WERI-Rb-1 (cell line): ENCODE data around the gene MELK.
"Not testable (repeated sequence)": the region's sequence is repeated elsewhere in the genome, so short reads cannot be mapped to it uniquely, and the experiment has no call there.

ENCODE experiments used
- DNase-seq: peaks from one replicate; pipeline ENCODE4 v3.0.0-alpha.2; 2020
- H3K27ac ChIP-seq: fragments of 250-450 bp; sonication (Bioruptor Pico); 2 replicates; pipeline ENCODE4 v1.5.1; 2020; ENCODE audit warnings: mild to moderate bottlenecking, moderate library complexity
- H3K27me3 ChIP-seq: fragments of 250-450 bp; sonication (Bioruptor Pico); 2 replicates; pipeline ENCODE4 v1.5.1; 2021; ENCODE audit warnings: mild to moderate bottlenecking, low read depth, moderate library complexity; ENCODE audit not compliant: insufficient read depth, severe bottlenecking
- H3K36me3 ChIP-seq: fragments of 250-450 bp; sonication (Bioruptor Pico); 2 replicates; pipeline ENCODE4 v1.5.1; 2020; ENCODE audit warnings: mild to moderate bottlenecking, moderate library complexity
- H3K4me3 ChIP-seq: 2 replicates; pipeline ENCODE4 v1.5.1; 2011; ENCODE audit warnings: low read depth, mild to moderate bottlenecking, control low read depth, low read length
- H3K9me3 ChIP-seq: fragments of 250-450 bp; sonication (Bioruptor Pico); 2 replicates; pipeline ENCODE4 v1.5.1; 2021; ENCODE audit warnings: mild to moderate bottlenecking, moderate library complexity; ENCODE audit not compliant: severe bottlenecking
- TF ChIP-seq, protein P1 (sequence below): IDR thresholded peaks from 2 replicates; pipeline ENCODE4 v1.5.1; 2011; ENCODE audit warnings: low read depth, mild to moderate bottlenecking, control low read depth, inconsistent platforms, low read length

Gene MELK

GRCh38 chr9:36571333-36571732 is 1.4 kb upstream of the MELK start:
- Histone ChIP-seq H3K4me3 (no peak overlapping the region), H3K9me3 (no peaks in the 10 kb centered on the region), H3K27me3 (no peaks in the 10 kb centered on the region), H3K27ac (no peak overlapping the region), H3K36me3 (peaks cover 13% of the 10 kb centered on the region)
- no peak for DNase-seq
- TF ChIP-seq, protein P1, sequence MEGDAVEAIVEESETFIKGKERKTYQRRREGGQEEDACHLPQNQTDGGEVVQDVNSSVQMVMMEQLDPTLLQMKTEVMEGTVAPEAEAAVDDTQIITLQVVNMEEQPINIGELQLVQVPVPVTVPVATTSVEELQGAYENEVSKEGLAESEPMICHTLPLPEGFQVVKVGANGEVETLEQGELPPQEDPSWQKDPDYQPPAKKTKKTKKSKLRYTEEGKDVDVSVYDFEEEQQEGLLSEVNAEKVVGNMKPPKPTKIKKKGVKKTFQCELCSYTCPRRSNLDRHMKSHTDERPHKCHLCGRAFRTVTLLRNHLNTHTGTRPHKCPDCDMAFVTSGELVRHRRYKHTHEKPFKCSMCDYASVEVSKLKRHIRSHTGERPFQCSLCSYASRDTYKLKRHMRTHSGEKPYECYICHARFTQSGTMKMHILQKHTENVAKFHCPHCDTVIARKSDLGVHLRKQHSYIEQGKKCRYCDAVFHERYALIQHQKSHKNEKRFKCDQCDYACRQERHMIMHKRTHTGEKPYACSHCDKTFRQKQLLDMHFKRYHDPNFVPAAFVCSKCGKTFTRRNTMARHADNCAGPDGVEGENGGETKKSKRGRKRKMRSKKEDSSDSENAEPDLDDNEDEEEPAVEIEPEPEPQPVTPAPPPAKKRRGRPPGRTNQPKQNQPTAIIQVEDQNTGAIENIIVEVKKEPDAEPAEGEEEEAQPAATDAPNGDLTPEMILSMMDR, result no peak

GRCh38 chr9:36574045-36574444 is 1.4 kb downstream of the MELK start:
- Histone ChIP-seq H3K36me3 (peaks cover 16% of the 10 kb centered on the region), H3K4me3 (peak overlapping the region; percentile 73)
- not testable (repeated sequence) for H3K27ac ChIP-seq, DNase-seq, H3K27me3 ChIP-seq, H3K9me3 ChIP-seq

- Histone ChIP-seq H3K9me3 (no peaks in the 10 kb centered on the region), H3K27me3 (no peaks in the 10 kb centered on the region), H3K4me3 (no peak overlapping the region), H3K36me3 (peaks cover 21% of the 10 kb centered on the region), H3K27ac (no peak overlapping the region)
- TF ChIP-seq, protein P1, result no peak
- DNase-seq, result no peak
Observed at GRCh38 chr9:36575411-36575882, 2.8 kb downstream of the MELK start.

- Histone ChIP-seq H3K36me3 (peaks cover 25% of the 10 kb centered on the region), H3K9me3 (no peaks in the 10 kb centered on the region), H3K27me3 (no peaks in the 10 kb centered on the region), H3K4me3 (no peak overlapping the region), H3K27ac (no peak overlapping the region)
- TF ChIP-seq, protein P1, result no peak
- no peak for DNase-seq
Observed at GRCh38 chr9:36576866-36577265, 4.2 kb downstream of the MELK start.

- no peaks in the 10 kb centered on the region for H3K27me3 ChIP-seq
- TF ChIP-seq, protein P1, result no peak
- no peak overlapping the region for H3K27ac ChIP-seq
- peaks cover 58% of the 10 kb centered on the region for H3K36me3 ChIP-seq
- H3K4me3 ChIP-seq, result no peak overlapping the region
- no peaks in the 10 kb centered on the region for H3K9me3 ChIP-seq
- no peak for DNase-seq
Observed at GRCh38 chr9:36584620-36585460, 12.1 kb downstream of the MELK start.

DNA sequence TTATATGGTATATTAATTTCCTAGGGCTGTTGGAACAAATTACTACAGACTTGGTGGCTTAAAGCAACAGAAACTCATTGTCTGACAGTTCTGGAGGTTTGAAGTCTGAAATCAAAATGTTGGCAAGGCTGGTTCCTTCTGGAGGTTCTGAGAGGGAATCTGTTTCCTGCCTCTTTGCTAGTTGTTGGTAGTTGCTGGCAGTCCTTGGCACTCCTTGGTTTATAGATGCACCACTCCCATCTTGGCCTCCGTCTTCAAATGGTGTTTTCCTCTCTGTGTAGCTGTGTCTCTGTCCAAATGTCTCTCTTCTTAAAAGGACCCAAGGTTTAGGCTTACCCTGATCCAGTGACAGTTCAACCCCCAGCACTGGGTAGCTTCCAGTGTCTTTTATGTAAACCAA is 17.5 kb downstream of the MELK start:
- TF ChIP-seq, protein P1, result no peak
- DNase-seq, result no peak
- Histone ChIP-seq H3K4me3 (no peak overlapping the region), H3K36me3 (peaks cover 78% of the 10 kb centered on the region), H3K27ac (no peak overlapping the region), H3K9me3 (no peaks in the 10 kb centered on the region), H3K27me3 (no peaks in the 10 kb centered on the region)
